ENCODE data around the gene SYNPO2.

SYNPO2 gene

DNA sequence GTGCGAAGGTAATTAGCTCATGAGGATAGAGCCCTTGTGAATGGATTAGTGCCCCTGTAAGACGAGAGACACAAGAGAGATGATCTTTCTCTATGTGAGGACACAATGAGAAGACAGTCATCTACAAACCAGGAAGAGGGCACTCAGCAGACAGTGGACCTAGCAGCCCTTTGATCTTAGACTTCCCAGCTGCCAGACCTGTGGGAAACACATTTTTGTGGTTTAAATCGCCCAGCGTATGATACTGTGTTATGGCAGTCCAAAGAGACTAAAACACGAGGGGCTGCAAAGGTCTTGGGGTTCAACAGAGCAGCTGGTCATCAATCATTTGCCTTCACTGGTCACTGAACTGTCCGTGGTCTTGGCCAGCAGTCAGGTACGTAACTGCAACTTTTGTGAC lies 9.2 kb upstream of the SYNPO2 start:
- DNase-seq (ENCODE audit: low read depth), result no peak

DNA sequence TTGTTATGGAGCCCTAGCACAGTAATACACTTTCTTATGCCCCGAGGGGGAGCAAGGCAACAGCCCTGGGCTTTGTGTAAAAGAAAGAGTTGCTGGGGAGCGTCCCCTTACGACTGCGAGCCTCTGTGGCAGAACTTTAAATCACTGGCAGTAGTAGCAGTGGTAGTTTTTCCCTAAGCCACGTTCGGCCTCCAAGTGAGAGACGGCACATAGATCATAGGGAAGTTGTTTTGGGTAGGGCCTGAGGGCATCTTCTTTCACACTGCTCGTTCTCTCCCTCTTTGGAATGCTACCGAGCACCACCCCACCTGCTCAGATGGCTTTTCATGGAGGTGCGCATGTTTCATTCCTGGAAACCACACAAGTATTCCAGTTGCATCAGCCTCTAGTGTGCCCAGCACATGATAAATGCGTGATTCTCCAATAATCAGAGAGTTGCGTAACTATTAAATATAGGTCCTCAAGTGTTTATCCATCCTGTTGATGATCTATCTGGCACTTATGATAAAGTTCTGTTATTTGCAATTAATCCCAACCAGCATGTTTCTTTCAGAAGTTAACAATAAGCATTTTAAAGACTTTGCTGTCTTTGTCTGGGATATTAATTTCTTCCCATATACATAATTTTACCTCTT lies 7.0 kb upstream of the SYNPO2 start:
- DNase-seq (ENCODE audit: low read depth), result no peak

DNA sequence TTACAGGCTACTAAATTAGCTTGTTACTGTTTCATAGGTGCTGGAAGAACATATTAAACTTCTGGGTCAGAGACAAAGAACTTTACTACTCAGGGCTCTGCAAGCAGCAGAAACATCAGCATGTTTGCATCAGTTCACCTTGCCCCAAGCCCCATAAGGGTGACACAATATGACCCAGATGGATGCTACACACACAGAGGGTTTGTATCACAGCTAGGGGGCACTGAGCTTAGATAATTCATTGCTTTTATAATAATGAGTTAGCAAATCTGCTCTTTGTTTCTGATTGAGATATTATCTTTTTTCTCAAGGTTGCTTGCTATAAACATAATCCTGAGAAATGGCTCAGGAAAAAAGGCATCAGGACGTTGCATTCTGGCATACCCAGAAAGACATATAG lies 4.8 kb upstream of the SYNPO2 start:
- no peak for DNase-seq (ENCODE audit: low read depth)

DNA sequence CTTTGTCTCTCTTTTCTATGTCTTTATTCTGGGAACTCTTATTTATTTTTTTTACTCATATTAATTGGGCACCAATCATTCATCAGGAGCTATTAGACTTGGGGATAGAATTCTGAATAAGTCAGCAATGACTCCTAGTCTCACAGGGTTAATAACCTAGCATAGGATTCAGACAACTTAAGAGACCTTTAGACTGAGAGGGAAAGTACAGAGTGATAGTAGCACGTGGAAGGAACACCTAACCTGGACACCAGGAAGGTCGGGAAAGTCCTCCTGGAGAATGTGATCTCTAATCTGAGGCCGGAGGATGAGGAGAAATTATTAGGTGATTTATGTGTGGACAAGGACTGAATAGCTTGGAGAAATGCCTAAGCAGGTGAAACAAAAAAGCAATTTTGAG lies 3.9 kb upstream of the SYNPO2 start:
- DNase-seq (ENCODE audit: low read depth), result no peak

- DNase-seq (ENCODE audit: low read depth), result no peak
Measured at GRCh38 chr4:118889312-118889691, 648 bp downstream of the SYNPO2 start.

DNA sequence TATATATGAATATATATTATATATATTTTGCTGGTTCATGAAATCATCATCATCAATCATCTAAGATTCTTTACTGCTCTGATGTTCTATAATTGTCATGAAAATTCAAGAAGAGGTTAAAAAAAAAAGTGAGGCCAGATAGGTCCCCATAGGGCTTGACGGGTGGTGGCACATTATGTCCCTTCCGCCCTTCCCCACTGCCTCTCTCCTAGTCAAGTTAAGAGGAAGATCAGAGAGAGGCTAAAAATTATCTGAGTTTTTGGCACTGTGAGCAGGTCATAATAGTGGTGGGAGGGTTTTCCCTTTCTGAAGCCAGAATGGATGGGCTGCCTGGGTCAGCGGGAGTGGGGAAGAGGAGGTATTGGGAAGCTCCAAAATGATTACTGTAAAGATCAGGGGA lies 5.4 kb downstream of the SYNPO2 start:
- DNase-seq (ENCODE audit: low read depth), result no peak

GRCh38 chr4:118898221-118898620 lies 9.6 kb downstream of the SYNPO2 start:
- DNase-seq (ENCODE audit: low read depth), result no peak

GRCh38 chr4:118898684-118899138 lies 10.1 kb downstream of the SYNPO2 start:
- no peak for DNase-seq (ENCODE audit: low read depth)

DNA sequence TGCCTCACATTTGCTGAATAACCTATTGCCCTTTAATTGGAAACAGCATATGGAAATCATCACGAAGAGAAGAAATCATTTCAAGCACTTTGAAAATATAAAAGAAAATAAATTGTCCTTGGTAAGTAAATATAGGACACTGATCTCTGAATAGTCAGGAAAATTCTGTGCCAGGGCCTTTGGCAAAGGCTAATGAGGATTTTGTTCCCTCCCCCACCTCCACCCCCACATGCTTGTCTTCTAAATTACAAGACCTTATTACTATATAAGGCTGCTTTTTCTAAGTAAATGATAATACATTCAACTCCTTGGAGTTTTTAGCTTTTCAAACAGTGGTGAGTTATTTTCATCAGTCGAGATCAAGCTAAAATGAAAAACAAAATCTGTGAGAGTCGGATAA lies 15.8 kb downstream of the SYNPO2 start:
- no peak for DNase-seq (ENCODE audit: low read depth)

DNA sequence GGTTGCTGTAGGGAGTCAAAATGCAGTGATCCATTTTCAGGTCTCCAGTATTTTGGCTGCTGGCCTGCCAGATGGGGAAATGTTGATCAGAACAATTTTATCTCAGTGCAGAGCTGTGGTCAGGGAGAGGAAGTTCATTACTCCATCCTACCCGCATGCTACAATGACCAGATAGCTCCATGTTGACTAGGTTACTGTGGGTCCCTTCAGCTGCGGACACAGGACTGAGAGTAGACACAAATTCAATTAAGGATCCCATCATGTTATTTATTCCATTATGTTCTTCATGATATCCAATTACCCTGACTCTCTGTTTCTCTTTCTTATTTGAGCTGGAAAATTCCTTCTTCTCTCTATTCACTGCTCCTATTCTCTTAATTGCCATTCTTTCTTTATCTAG lies 16.3 kb downstream of the SYNPO2 start:
- peak; percentile 61 for DNase-seq (ENCODE audit: low read depth)

DNA sequence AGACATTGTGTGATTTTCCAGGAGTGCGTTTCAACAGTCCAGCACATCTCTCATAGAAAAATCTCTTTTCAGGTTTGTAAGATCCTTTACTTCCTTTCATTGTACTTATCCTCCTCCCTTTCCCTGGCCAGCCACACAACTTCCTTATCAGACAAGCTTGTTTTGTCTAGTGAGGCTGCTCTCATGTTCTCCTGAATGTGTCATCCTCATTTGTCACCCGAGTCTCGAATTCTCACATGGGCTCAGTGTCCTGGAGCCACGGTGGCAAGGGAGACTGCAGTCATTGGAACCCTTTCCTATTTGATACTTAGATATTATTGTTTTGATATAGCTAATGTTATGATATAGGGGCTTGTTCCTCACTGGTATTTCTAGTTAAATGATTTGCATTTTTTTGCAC lies 16.9 kb downstream of the SYNPO2 start:
- peak; percentile 43 for DNase-seq (ENCODE audit: low read depth)

DNA sequence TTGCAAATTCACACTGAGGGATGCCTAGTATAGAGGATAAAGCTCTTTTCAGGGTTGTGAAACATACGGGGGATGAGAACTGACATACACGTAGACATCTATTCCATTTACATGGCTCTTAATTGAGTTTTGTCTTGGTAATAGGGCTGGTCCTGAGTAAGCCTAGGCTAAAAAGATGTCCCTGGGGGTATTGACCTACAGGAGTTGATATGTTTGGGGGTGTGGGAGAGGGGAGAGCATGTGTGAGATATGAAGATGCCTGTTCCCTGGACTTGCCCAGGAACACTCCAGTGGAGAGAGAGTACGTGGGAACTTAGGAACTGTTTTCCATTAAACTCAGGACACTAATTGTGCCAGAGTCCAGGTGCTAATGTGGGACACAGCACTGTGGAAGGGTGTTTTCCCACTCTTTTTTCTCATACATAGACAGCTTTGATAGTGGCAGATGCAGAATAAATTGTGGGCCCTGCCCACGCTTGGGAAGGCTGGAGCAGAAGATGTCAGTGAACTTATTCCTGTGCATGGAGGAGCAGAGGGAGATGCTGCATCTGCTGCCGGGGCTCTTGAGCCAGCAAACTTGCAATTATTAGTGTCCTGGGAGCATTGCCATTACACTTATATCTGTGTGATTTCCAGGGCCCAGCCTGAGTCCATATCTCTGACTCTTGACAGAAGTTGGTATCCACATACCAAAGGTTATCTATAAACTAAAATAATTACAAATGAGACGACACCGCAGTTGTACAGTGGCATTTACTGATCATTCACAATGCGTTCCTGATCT lies 20.7 kb downstream of the SYNPO2 start:
- DNase-seq (ENCODE audit: low read depth), result no peak

GRCh38 chr4:118910221-118910620 lies 21.6 kb downstream of the SYNPO2 start:
- no peak for DNase-seq (ENCODE audit: low read depth)

DNA sequence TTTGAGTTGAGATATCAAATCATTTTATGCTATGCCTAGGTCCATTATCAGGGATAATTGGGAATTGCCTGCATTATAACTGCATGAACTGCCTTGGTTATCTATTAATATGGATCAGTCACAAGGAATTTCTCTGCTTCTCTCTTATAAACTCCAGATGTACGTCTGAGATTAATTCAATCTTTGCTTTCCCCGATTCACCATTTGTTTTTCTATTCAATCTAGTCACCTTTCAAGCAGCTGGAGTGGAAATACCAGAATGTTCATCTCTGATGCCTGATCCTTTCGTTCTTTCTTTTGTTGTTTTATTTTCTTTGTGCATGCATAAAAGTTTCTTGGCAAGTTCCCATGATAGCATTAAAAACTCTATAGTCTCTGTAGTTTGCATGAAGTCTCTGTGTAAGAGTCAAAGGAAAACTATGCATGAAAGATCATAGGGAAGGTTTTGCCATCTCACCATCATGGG lies 22.6 kb downstream of the SYNPO2 start:
- no peak for DNase-seq (ENCODE audit: low read depth)

DNA sequence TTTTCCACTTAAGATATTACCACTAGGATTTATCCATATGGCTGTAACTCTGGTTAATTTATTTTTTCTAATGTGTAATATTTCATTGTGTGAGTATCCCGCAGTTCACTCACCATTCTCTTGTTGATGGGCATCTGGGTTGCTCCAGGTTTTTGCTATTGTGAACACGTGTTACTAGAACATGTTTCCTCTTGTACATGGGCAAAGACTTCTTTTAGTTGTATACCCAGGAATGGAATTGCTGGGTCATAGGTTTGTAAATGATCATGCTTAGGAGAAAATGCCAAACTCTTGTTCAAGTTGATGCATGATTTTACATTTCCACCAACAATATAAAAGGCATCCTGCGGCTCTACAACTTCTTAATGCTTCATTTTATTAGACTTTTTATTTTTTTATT lies 26.8 kb downstream of the SYNPO2 start:
- DNase-seq (ENCODE audit: low read depth), result no peak

GRCh38 chr4:118916691-118917289 lies 28.1 kb downstream of the SYNPO2 start:
- peak; percentile 64 for DNase-seq (ENCODE audit: low read depth)

- peak; percentile 44 for DNase-seq (ENCODE audit: low read depth)
Measured at GRCh38 chr4:118917582-118917981, 28.9 kb downstream of the SYNPO2 start.

- peak; percentile 91 for DNase-seq (ENCODE audit: low read depth)
Measured at GRCh38 chr4:118918388-118918787, 29.7 kb downstream of the SYNPO2 start.

DNA sequence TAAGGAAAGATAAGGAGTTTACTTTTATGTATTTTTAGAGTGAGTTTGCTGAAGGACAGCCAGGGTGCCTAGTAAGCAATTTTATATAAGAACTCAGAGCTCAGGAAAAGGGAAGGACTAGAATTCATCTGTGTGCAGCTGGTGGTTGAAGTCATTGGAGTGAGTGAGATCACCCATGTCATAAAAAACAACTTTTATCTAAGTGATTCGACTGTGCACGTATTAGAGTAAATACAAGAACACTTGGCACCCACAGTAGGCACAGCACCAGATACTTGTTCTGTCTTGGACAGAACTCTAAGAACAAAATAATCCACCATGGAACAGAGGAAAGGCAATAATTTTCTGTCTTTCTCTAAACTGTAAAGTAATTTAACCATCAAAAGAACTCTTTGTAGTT lies 31.6 kb downstream of the SYNPO2 start:
- peak; percentile 35 for DNase-seq (ENCODE audit: low read depth)

DNA sequence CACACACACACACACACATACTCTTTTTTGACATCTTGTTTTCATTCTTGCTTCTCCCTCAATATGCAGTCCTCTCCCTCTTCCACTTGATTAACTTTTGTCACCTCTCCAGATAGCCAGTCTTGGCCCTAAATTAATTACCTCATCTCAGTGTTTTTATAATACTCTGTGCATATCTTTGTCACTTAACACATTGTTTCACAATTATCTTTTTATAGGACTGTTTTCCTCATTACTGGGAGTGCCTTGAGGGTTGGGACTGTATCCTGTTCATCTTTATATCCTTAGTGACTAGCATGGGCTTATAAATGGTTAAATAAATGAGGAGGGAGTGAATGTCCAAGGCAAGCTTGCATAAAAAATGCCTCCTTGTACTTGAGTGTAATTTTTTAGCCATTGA lies 33.1 kb downstream of the SYNPO2 start:
- DNase-seq (ENCODE audit: low read depth), result no peak

DNA sequence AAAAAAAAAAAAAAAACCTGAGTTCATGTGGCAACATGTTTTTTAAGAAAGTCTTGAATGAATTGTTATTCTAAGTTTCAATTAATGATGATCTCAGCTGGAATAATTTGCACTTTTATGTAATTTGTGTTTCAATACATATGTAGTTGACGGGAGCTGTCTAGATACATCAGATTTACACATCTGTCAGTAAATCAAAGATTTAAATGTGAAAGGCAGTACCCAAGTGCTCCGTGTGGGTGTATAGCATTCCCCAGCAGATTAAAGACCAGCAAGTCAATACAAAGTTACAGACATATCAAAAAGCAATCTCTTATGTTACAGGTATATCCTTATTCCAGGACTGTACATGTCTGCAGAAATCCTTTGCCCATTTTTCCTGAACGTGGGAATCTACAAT lies 35.2 kb downstream of the SYNPO2 start:
- DNase-seq (ENCODE audit: low read depth), result no peak

DNA sequence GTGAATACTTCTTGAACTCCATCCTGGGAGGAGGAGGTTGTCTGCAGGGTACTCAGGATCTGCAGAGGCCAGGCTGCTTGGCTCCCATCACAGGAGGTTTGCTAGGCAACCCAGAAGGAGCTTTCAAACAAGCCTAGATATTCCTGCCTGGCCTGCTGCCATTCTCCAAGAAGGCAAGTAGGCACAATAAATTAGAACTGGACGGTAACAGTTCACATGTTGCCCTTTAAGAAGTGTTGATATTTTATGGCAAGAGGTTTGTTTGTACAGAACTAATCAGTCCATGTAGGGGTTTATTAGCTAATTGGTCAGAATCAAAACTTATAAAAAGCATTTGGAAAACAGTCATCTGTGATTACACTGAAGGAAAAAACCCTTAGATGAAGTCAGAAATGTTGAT lies 39.3 kb downstream of the SYNPO2 start:
- peak; percentile 33 for DNase-seq (ENCODE audit: low read depth)

GRCh38 chr4:118930255-118930654 lies 41.6 kb downstream of the SYNPO2 start:
- DNase-seq (ENCODE audit: low read depth), result no peak

All from amniotic epithelial cell (primary cell).